Measurements from ENCODE around the gene SNX17. TPM values are rescaled to one million over a fixed set of nuclear protein-coding genes. Genes with fewer than 3 reads are reported as not detected.

Gene SNX17
- total and polyA plus RNA-seq, 2 of the 4 experiments (the other 2 are of a cell fraction) = 102 to 130 TPM

DNA sequence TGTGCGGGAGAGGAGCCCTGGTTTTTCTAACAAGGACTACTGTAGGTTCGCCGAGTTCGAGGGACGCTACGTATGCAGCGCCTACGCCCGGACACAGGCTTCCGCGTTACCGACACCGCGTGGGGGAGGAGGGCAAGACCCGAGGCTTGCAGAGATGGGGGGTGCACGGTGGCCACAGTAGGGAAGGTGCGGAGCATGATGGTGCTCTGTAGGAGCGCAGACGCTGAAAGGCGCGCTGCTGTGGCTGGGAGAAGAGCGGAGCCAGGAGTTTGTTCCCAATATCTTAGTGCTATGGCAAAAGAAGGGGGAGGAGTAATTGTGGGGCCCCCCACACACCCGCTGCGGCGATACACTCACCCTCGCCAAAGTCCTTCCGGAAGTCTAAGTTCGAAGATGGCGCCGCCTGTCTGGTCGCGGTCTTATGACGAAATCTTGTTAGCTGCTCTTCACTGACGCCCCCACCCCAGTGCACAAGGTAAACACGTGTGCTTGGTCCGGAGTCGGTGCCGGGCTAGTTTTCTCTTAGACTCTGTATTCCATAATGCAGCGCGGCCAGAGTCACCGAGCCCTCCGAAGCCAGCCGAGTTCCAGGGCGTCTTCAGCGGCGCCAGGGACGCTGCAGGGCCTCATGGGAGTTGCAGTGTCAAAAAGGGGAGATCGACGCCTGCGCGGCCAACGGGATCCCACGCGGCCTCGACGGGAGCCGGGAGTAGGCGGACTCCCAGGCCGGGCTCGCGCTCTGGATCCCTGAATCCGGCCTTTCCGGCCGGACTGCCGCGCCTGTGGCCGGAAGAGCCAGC lies 13.8 kb upstream of the SNX17 start, which contains the start of gene GTF3C2 (continued):
- TF ChIP-seq MAFK (IDR thresholded peaks at IDR 0.05; ENCODE audit: low read depth, low read length) (no peak), CHD1 (IDR thresholded peaks at IDR 0.05; ENCODE audit: low read depth, low read length) (no peak), FOS (IDR thresholded peaks at IDR 0.05; ENCODE audit: low read depth, low read length) (no peak)

DNA sequence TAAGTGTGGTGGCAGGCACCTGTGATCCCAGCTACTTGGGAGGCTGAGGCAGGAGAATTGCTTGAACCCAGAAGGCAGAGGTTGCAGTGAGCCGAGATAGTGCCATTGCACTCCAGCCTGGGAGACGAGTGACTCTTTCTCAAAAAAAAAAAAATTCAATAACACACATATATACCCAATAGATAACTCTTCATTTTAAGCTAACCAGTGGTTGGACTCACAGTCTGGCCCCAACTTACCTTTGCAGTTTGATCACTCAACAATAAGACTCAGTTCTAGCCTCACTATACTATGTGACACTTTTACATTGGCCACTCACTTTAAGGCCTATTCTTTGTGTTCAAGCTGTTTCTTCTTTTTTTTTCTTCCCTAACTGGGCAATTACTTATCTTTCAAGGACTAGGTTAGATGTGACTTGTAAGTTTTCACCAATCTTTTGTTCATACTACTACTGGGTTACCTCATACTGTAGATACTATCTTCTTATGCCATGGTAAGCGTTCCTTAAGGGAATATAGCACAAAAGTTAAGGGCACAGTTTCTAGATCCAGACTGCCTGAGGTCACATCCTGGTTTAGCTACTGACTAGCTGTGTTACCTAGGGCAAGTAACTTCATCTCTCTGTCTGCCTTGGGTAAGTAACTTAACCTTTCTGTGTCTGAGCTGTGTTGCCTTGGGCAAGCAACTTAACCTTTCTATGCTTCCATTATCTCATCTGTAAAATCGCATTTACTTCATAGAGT lies 7.6 kb upstream of the SNX17 start:
- WGBS, 2 experiments (ENCODE audit: extremely low coverage in 2 of 2, insufficient read length in 1 of 2) = 60% methylated on average over 1 of the region's 4 CpGs; no CpG with 5 or more reads in 1 of the 2 experiments

More for the DNA sequence above, 7.6 kb upstream of the SNX17 start:
- H4K8ac ChIP-seq (ENCODE audit: low read depth in 2 of 2, low read length in 2 of 2) = no peak overlapping the region
- no peak; the same call in 1 of the 2 replicates for ATAC-seq (ENCODE audit: low read depth)
- ChIA-PET POLR2A (ENCODE audit: unreplicated experiment) (no interaction called here), CTCF (no interaction called here)
- peaks cover 4 to 19% of the 10 kb centered on the region in 2 experiments for H3K79me1 ChIP-seq (ENCODE audit: low read depth in 1 of 2, low read length in 2 of 2)
- no peak overlapping the region for H3K18ac ChIP-seq (ENCODE audit: low read depth, low read length)
- H3K36me3 ChIP-seq (ENCODE audit: control insufficient read depth, insufficient read depth, low read length) = peaks cover 32% of the 10 kb centered on the region
- peak overlapping the region; percentile 17; the same call in 1 of the 2 replicates for H4K5ac ChIP-seq (ENCODE audit: low read depth, low read length)
- H3K56ac ChIP-seq (ENCODE audit: extremely low read depth, insufficient read depth, low read length) = no peak overlapping the region
- H4K20me1 ChIP-seq (ENCODE audit: insufficient read depth, low read length) = no peaks in the 10 kb centered on the region
- no peak overlapping the region for H3K27ac ChIP-seq (ENCODE audit: insufficient read depth, low read length)
- no peak overlapping the region for H2AFZ ChIP-seq (replicated peaks; ENCODE audit: low read length, poor library complexity)
- H3K9ac ChIP-seq (ENCODE audit: low read depth, low read length) = no peak overlapping the region
- intact Hi-C loops (cut with micrococcal nuclease) = no loop called here
- H3K4me1 ChIP-seq (ENCODE audit: control insufficient read depth, insufficient read depth, low read length) = peaks cover 2% of the 10 kb centered on the region; the same call in 1 of the 2 replicates
- dilution Hi-C loops (cut with HindIII; ENCODE audit: low sequenced_read_pairs, unreplicated experiment) = no loop called here
- no peak overlapping the region for H2AK9ac ChIP-seq (replicated peaks; ENCODE audit: low read depth, low read length, poor library complexity)
- DNase-seq = no peak
- H3K9me1 ChIP-seq (ENCODE audit: insufficient read depth, low read length) = no peaks in the 10 kb centered on the region; the same call in 1 of the 2 replicates
- H2BK120ac ChIP-seq (ENCODE audit: low read depth, low read length) = no peak overlapping the region
- TF ChIP-seq, protein P1, sequence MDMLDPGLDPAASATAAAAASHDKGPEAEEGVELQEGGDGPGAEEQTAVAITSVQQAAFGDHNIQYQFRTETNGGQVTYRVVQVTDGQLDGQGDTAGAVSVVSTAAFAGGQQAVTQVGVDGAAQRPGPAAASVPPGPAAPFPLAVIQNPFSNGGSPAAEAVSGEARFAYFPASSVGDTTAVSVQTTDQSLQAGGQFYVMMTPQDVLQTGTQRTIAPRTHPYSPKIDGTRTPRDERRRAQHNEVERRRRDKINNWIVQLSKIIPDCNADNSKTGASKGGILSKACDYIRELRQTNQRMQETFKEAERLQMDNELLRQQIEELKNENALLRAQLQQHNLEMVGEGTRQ (IDR thresholded peaks at IDR 0.05; ENCODE audit: low read depth, low read length) = no peak
- no peak for TF ChIP-seq NFE2L2 (IDR thresholded peaks at IDR 0.05; ENCODE audit: low read depth, low read length)
- TF ChIP-seq, protein P2, sequence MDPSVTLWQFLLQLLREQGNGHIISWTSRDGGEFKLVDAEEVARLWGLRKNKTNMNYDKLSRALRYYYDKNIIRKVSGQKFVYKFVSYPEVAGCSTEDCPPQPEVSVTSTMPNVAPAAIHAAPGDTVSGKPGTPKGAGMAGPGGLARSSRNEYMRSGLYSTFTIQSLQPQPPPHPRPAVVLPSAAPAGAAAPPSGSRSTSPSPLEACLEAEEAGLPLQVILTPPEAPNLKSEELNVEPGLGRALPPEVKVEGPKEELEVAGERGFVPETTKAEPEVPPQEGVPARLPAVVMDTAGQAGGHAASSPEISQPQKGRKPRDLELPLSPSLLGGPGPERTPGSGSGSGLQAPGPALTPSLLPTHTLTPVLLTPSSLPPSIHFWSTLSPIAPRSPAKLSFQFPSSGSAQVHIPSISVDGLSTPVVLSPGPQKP (IDR thresholded peaks at IDR 0.05; ENCODE audit: borderline replicate concordance, low read depth, low read length) = no peak
- TF ChIP-seq MAZ (IDR thresholded peaks at IDR 0.05; ENCODE audit: borderline replicate concordance, low read depth, low read length) = no peak
- TF ChIP-seq RAD21 (IDR thresholded peaks at IDR 0.05; ENCODE audit: low read length) = no peak
- H3K4ac ChIP-seq (ENCODE audit: low read depth, low read length) = no peak overlapping the region
- no peak overlapping the region for H2BK5ac ChIP-seq (ENCODE audit: low read depth, low read length, poor library complexity, severe bottlenecking)
- no peaks in the 10 kb centered on the region for H3K27me3 ChIP-seq (ENCODE audit: control insufficient read depth, insufficient read depth, low read length)
- in situ Hi-C loops (cut with MboI; ENCODE audit: low sequenced_read_pairs) = no loop called here
- no peak overlapping the region for H3K4me2 ChIP-seq (ENCODE audit: low read depth, low read length)
- H2BK15ac ChIP-seq (ENCODE audit: low read depth, low read length) = no peak overlapping the region
- H2AK5ac ChIP-seq (ENCODE audit: low read depth, low read length) = no peak overlapping the region
- no peaks in the 10 kb centered on the region for H3K9me3 ChIP-seq (ENCODE audit: control insufficient read depth, insufficient read depth, low read length)
- BruUV-seq (replicated peaks) = no TSS peak
- H2BK20ac ChIP-seq (ENCODE audit: low read depth, low read length) = no peak overlapping the region
- no peak overlapping the region for H3K14ac ChIP-seq (replicated peaks; ENCODE audit: low read depth, low read length)
- no peak overlapping the region for H3K4me3 ChIP-seq (ENCODE audit: insufficient read depth, low read depth, low read length)
- H4K91ac ChIP-seq (ENCODE audit: insufficient read depth, low read depth, low read length) = no peak overlapping the region
- H3K23ac ChIP-seq (ENCODE audit: low read depth, low read length) = no peak overlapping the region

All from IMR-90 (cell line).